Activated T-helper 9 cell treated with anti-CD3 and anti-CD28 coated beads, Interleukin-2, amount 50 U/mL, for 16 hours (primary cell): ENCODE results near the gene SFR1.
A peak's percentile ranks its signal among the peaks of the same experiment; 100 is the strongest.

ENCODE experiments used
- DNase-seq: peaks from one replicate; pipeline ENCODE4 v3.0.0-alpha.2; 2020; ENCODE audit warnings: low read depth

Gene SFR1, protein sequence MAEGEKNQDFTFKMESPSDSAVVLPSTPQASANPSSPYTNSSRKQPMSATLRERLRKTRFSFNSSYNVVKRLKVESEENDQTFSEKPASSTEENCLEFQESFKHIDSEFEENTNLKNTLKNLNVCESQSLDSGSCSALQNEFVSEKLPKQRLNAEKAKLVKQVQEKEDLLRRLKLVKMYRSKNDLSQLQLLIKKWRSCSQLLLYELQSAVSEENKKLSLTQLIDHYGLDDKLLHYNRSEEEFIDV

DNA sequence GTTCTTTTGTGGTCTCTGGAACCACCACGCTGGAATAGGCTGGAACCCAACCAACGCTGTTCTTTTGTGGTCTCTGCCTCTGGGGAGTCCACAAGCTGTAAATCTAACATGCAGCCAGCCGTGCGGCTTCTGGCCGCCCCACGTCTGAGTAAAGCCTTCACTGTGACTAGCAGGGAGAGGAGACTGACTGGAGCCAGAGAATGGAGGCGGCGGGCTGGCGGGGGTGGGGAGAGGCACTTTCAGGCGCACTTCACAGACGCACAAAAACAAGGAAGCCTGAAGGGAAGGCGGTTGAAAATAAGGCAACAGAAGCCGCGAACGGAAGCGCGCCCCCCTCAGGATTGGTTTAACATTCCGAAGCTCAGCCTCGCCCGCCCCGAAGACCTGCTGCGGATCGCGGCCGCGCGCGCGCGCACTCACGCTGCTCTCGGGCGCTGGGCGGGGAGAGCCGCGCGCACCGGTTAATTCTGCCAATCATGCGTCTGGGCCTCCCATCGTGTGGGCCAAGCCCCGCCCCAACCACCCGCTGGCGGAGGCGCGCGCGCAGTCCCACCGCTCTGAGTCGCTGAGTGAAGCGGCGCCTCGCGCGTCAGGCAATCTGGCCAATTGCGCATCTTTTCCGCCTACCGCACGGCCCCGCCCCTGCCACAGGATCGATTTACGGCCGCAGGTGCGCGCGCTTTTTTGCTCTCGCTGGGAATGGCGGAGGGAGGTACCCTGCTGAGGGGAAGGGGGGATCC, at the start of gene SFR1:
TSS of gene SFR1 (plus strand) at position 687 of the 740 bp plus-strand sequence. CDS start at position 700, 13 bp downstream.
- peak; percentile 99 for DNase-seq

DNA sequence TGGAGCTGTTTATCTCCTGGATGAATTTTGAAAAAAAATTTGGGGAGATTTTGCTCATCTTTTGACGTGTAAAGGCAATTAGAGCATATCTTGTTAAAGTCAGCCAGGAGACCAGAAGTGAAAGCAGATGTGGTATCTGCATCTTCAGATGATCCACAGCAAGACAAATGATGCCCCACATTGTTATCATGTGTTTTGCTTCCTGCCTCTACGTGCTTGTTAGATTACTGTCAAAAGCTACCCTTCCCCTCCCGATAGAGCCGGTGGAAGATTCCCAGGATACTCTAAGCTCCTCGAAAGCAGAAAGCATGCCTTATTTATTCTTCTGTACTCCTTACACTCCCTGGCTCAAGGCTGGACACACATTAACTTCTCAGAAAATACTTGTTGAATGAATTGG, 49.2 kb upstream of the SFR1 start:
- DNase-seq, result no peak

DNA sequence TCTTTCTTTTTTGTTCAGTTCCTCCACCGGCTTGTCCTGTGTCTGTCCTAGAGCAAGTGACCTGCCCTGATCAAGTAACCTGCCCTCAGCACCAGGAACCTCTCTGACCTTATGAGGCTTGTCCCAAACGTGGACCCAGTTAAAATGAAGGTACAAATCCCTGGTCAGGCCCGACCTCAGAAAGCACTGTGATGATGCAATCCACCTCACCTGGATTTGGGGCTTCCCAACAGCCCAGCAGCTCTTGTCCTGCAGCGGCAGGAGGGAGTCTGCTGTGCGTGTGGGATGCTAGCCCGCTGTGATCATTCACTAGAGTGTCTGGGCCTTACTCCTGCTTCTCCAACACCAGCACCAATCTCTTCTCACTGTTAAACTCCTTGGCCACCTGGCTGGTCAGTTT, 47.5 kb upstream of the SFR1 start:
- DNase-seq, result no peak

DNA sequence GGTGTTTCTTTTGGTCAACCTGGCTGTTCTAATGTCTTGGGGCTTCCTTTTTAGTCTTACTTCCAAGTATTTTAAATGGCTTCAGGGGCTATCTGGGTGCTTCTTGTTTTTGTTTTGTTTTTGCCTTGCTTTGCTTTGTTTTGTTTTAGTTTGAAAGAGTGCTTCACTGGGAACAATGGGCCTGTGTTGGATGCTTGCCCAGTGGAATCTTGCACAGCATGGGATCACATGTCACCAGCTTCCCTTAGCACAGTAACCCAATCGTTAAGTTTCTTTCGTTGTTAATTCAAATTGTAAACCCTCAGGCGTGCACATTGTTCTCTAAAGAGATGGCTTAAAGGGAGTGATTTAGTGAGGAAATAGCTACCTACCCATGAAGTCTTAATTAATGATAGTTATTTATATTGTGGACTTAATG, 45.2 kb upstream of the SFR1 start:
- no peak for DNase-seq

DNA sequence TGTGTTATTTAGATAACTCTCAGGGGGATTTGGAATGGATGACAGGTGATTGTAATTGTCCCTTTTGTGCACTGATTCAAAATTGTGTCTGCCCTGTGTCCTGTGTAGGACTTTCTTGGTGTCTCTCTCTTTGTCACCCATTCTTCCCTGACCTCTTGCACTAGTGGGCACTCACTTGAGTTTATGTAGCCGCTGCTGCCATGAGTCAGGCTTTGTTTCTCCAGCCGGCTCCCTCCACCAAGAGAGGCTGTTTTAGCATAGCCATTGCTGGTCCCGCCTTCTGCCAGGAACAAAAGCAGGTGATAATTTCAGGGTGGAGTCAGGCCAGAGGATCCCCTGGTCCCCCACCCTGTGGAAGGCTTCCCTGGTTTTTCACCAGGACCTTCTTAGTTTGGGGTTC, 44.7 kb upstream of the SFR1 start:
- no peak for DNase-seq

DNA sequence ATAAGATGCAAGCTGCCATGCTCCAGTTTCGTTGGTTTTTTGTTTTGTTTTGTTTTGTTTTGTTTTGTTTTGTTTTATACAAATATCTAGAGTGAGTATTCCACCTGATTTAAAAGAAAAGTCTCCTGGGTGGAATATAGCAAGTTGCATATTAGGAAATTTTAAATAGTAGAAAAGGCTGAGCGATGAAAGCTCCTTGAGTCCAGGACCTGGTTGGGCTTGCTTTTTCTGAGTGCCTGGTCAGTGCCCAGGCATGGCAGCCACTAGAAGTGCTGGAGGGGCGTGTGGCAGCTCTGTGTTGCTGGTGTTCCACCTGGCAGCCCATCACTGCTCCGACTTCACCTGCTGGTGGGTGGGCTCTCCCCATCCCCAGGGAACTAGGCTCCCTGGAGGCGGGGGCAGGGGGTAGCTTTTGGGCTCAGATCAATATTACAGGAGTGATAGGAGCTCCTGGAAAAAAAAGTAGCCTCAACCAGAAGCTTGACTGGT, 44.3 kb upstream of the SFR1 start:
- no peak for DNase-seq

DNA sequence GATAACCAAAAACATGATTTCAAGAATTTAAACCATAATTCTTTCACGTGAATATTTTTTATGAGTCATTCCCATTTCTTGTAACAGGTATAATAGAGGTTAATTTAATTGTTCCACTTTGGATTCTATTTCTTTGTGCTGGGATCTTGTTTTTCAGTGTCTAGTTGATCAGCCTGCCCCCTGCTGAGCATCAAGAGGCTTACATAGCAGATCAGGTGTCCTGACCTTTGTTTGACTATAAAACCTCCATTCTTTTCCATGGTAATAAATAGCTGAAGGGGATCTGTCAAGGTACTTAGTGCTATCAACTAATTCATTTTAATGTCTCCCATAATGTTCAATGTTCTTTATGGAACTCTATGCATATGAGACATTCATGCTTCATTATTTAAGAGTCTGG, 41.2 kb upstream of the SFR1 start:
- no peak for DNase-seq

DNA sequence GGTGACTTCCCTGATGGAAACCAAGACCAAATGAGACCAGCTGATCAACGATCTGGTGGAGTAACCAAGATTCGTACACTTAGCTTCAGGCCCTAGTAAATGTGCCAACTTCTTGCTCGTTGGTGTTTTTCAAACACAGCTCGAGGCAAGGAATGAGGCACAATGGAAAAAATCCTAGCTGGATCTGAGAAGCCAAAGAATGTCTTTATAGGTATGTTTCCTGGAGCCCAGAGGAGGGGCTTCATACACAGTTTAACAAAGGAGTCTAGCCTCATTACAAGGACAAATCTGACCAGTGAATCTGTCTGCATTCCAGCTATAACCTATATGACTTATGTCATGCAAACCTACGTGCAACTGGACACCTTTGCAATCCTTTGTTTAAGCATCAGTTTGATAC, 40.0 kb upstream of the SFR1 start:
- DNase-seq, result no peak

DNA sequence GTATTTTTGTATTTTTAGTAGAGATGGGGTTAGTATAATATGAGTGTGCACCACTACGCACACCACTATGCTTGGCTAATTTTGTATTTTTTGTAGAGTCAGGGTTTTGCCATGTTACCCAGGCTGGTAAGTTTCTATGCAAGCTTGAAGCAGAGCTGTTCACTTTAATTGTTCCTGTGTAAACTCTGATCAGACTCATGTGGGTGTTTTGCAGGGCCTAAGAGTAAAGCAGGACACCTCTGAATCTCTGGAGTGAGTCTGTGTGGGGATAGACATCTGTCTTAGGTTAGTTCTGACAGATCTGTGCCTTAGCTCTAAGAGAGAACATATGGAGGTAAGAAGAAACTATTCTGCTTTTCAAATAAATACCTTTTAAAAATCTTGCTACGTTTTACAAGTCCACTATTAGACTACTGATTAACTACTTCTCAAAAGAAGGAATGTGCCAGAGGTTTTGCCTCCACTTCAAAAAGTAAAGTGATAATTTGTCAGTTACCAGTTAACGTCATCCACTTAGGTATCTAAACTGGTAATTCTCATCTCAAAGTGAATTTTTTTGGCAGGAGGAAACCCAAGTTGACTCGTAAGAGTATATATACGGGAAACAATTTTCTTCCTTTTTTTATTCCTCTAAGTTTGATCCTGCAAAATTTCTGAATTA, 37.4 kb upstream of the SFR1 start:
- DNase-seq, result no peak

DNA sequence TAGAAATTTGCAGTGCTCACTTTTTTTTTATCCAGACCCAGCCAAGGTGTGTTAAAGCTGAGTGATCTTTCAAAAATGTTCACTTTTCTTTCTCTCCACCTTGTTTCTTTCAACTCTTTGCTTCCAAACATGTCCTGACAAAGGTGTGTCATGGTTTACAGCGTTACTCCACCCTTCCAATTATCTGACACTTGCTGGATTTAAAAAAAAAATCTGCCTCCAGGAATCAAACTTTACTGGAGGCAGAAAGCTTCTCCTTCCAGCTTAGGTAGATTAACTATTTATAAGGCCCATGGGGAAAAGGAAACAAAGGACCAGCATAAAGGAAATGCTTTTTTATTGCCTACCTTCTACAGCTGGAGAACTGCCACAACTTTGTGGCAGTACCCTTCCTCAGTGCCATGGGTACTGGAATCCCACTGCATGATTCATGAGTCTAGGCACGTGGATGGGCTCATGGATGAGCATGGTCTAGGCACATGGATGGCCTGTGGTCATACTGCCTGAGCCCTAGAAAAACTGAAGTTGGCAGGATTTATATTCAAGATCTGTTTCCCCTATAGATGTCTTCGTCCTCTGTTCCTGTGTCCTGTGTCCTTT, 36.1 kb upstream of the SFR1 start, which contains the start of gene COL17A1:
TSS of gene COL17A1 (minus strand) at position 80 of the 600 bp plus-strand sequence. CDS start 5,207 bp downstream, outside the sequence.
- DNase-seq, result no peak

DNA sequence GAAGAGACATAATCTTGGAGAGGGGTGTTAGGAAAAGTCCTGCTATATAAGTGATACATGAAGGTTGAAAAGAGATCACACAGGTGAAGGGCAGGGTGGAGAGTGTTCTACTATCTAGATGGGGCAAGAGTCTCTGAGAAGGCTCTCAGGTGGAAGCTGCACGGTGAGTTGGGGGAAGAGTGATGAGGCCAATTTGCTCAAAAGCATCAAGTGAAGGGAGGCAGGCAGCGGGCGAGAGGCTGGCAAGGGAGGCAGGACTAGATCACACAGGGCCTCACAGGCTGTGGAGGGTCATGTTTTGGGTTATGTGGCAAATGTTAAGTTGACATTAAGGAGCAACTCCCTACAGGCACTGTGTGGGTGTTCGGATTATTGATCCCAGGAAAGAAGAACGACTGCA, 33.7 kb upstream of the SFR1 start:
- DNase-seq, result no peak

DNA sequence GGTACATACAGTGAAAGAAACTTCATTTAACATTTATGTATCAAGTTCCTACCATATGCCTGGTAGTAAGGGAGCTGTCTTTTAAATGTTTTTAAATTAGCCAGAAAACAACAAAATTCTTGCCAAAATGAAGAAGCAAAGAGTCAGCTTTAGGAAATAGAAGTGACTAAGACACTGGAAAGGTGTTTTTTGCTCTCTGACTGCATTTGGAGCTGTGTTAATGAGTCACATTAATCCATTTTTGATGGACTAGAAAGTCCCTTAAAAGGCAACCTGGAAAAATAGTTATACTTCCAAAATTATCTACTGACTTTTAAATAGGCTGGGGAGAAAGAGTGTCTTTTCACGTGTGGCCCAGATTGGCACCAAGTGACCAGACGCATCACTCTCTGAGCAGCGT, 32.4 kb upstream of the SFR1 start:
- no peak for DNase-seq

DNA sequence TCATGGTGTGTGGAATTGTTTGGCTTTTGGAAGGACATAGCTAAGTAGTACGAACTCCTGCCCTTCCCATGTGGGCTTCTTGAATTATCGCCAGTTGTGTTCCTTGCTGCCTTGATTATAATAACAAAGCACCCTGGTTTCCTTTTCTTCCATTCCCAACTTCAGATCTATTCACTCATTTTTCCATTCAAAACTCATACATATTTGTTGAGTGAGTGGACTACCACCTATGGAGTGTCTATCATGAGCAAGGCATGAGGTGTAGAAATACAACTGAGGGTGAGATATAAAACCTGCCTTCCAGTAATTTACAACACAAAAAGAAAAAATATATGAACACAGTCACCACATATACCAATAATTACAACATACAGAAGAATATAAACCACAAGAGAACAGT, 31.4 kb upstream of the SFR1 start:
- DNase-seq, result no peak

DNA sequence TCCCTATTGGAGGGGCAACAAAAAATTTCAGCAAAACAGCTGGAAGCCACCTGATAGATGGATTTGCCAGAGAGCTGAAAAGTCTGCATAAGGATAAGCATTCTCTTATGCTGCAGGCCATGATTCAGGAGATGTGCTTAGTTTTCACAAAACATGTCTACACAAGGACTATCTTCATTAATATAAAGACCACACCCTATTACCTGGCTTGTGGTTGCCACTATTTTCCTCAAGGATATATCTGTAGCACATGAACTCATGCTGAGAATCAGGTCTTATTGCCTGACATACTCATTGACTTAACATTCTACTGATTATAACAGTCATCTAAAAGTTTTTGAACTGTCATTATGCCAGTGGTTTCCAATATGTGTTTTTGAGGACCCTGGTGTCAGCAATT, 29.2 kb upstream of the SFR1 start:
- no peak for DNase-seq

DNA sequence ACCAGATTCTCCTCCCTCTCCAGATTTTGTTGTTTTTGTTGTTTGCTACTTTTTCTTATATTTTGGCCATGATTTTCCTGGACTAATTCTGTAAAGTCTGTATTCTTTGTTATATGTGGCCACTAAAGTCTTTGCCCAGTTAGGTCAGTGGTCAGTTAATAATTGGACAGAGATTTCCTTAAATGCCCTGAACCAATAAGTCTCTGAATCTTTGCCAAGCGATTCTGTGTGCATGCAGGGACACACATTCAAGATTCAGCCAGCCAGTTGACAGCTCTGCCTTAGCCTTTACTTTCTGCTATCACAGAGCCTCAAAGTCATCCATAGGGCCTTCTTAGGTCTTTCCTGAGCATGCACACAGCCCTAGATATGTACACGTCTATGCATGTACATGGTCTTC, 25.3 kb upstream of the SFR1 start:
- no peak for DNase-seq

DNA sequence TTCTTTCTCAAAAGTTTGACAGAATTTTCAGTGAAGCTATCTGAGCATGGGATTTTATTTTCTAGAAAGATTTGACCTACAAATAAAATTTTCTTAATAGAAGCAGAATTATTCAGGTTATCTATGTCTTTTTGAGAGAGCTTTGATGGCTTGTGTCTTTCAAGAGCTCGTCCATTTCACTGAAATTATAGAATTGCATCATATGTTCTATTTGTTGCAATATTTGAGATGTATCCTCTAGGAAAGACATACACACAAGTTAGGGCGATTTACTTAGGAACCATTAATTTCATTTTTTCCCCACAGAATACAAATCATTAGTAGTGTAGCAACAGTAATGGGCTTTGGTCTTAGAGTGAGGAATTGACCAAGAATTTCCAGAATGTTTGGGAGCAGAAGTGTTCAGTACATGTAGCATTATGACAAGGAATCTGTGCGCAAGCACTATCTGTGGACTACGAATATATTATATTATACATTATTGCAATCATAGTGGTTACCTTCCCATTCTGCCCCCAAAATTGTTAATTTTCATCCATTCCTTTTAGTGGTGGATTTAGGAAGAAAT, 23.5 kb upstream of the SFR1 start:
- DNase-seq, result no peak

DNA sequence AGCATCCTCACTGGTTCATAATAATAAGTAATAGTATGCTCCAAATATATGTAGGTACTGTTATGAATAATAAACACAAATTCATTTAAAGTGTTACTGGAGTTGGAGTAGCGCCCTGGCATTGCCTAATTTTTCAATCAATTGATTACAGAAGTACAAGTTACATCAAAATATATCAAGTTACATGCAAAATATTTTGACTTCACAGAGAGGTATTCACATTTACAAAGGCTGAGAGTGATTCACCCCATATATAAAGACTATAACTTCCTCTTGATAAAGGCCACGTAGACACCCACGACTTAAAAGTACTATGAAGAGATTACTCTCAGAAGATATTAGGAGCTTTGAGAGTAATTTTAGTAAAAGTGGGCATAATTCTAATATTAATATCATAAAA, 22.7 kb upstream of the SFR1 start:
- DNase-seq, result no peak

DNA sequence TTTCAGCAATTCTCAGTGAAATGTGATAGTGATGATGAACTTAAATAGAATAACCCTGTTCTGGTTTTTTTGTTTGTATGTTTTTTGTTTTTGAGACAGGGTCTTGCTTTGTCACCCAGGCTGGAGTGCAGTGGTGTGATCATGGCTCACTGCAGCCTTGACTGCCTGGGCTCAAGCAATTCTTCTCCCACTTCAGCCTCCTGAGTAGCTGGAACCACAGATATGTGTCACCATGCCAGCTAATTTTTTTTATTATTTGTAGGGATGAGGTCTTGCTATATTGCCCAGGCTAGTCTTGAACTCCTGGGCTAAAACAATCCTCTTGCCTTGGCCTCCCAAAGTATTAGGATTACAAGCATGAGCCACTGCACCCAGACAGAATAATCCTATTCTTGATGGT, 22.0 kb upstream of the SFR1 start:
- DNase-seq, result no peak

DNA sequence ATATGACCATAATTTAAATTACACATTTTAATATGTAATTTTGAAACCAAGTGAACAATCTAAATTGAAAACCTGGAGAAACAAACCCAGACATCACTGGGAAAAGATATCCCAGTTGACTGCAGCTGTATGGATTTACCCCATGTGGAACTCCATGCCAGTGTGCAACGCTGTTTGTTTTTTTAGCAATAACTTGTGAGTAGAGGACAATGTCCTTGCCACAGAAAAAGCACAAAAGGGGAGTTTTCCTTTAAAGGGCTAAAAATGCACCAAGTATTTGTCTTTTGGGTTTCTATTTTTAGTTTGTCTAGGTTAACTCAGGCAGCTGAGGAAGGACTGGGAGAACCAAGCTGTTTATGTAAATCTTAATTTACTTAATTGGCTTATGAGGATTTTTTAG, 21.2 kb upstream of the SFR1 start:
- DNase-seq, result no peak

DNA sequence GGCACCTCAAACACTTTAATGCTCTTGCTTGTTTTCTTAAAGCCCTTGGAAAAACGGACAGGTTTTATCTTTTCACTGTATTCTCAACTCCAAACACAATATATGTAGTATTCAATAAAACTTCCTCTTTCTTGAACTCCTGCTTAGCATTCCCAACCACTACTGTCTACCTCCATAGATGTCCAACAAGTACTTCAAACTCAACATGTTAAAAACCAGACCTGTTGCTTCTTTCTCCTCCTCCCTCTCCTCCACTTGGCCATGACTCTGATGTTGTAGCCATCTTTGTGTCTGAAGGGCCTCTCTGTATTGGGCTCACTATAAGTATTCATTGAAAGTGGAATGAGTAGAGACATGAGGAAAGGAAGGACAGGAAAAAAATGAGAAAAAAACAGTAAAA, 20.1 kb upstream of the SFR1 start:
- DNase-seq, result no peak

DNA sequence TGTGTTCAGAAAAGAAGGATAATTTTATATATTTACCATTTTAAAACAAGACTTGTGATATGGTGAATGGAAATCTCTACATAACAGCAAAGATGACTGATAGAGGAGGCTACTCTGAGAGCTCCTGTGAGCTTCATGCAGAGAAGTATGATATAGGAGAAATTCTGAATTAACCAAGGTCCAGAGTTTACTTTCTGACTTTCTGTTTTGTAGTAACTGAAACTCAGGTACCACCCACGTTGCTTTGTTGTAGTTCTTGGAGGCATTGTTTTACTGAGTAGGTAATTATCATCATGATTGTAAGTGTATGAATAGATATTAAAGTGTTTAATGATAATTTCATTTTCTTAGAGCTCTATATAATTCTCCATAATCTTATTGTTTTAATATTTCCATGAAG, 18.0 kb upstream of the SFR1 start:
- no peak for DNase-seq

DNA sequence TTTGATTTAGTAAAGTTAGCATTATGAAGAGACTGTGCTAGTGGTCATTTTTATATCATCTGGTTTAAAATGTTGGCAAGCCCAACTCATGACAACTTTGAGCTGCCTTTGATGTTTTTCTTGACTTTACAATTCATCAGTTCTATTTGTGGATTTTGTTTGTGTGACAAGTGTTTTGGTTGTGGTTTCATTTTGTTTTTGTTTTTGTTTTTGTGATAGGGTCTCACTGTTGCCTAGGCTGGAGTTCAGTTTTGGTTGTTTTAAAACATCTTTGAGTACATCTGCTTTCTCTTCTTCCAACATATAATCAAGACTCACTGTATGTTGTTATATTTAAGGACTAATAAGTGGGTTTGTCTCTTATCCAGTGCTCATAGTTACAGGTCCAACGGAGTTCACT, 17.6 kb upstream of the SFR1 start:
- no peak for DNase-seq
